GM18873 (cell line): ENCODE results near the gene PTPRA.
"Not testable (repeated sequence)": the region's sequence is repeated elsewhere in the genome, so short reads cannot be mapped to it uniquely, and the experiment has no call there.

Source experiments
- ATAC-seq: cut with Tn5 transposase; IDR thresholded peaks from one replicate; pipeline ENCODE4 v1.9.1; 2021; ENCODE audit warnings: mild to moderate bottlenecking, moderate library complexity, moderate number of reproducible peaks; ENCODE audit not compliant: unreplicated experiment, low FRiP score

Gene PTPRA

GRCh38 chr20:2887715-2888114 is 14.4 kb downstream of the PTPRA start:
- ATAC-seq = no peak

GRCh38 chr20:2888224-2888955 is 15.1 kb downstream of the PTPRA start:
- ATAC-seq = no peak

DNA sequence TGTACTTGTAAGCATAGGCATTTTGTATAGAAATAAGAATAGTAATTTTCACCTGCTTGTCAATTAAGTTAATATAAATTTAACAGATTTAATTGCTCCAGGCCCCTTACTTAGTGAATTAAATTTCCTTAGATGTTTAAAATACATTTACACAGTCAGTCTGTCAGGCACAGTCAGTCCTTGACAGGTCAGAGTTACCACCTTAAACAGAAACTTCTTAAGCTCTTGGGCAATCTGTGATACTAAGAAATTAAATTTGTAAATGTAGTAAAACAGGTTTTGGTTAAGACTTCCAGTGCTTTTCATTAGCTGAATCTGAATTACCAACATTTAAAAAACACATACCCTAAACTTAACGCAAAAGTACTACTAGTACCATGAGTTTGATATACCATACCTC is 15.9 kb downstream of the PTPRA start:
- no peak for ATAC-seq

DNA sequence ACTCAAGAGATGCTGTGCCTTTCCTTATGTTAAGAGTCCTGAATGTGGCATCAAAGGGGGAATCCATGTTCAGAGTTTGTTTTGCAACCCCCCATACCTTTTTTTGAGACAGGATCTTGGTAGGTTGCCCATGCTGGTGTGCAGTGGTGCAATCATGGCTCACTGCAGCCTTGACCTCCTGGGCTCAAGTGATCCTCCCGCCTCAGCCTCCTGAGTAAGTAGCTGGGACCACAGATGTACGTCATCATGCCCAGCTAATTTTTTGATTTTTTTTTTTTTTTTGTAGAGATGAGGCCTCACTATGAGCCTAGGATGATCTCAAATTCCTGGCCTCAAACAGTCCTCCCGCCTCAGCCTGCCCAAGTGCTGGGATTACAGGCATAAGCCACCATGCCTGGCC is 16.5 kb downstream of the PTPRA start:
- no peak for ATAC-seq

GRCh38 chr20:2890742-2891141 is 17.5 kb downstream of the PTPRA start:
- ATAC-seq = no peak

DNA sequence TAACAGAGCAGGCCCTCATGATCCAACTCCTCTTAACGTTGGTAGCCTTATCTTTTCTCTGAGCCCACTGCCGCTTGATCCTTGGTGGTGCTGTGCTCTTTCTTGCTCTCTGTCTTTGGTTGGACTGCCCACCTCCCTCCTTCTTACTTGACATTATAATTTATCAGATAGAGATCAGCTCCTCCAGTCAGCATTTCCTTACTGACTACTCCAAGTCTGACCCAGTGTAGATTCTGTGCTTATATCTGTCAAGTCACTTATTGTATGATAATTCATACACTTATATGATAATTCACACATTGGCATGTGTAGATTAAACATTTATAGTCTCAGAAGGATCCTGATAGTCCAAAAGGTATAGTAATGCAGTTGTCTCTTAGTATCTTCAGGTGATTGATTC is 18.1 kb downstream of the PTPRA start:
- ATAC-seq = no peak

DNA sequence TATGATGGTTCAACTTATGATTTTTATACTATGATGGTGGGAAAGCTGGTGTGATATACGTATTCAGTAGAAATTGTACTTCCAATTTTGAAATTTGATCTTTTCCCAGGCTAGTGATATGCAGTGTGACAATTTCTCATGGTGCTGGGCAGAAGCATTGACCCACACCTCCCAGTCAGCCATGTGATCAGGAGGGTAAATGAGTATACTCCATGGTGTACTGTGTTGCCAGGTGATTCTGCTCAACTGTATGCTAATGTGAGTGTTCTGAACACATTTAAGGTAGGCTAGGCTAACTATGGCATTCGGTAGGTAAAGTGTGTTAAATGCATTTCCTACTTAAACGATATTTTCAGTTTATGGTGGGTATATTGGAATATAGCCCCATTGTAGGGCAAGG is 19.1 kb downstream of the PTPRA start:
- no peak for ATAC-seq

DNA sequence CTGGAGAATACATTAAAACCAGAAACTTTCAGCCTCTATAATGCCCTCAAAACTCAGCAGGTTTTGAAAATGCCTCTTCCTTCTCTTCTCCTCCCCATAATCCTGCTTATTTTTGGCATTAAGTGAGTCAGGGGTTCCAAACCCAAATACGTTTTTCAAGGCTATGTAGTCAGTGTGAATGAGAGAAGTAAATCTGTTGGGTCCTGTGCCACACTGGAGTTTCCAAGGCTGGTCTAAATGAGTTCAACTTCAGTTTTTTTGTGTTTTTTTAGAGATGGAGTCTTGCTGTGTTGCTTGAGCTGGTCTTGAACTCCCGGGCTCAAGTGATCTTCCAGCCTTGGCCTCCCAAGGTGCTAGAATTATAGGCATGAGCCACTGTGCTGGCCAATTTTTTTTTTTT is 20.9 kb downstream of the PTPRA start:
- ATAC-seq = no peak

DNA sequence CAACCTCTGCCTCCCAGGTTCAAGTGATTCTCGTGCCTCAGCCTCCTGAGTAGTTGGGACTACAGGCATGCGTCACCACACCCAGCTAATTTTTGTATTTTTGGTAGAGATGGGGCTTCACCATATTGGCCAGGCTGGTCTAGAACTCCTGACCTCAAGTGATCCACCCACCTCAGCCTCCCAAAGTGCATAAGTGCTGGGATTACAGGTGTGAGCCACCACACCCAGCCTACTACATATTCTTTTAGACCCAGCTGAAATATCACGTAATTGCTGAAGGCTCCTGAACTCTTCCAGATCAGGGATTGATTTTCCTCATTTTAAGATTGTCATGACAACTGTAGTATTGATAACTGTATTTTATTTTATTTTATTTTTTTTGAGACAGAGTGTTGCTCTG is 21.9 kb downstream of the PTPRA start:
- not testable (repeated sequence) for ATAC-seq

- ATAC-seq = no peak
Observed at GRCh38 chr20:2899243-2899642, 26.0 kb downstream of the PTPRA start.

GRCh38 chr20:2900845-2901592 is 27.7 kb downstream of the PTPRA start:
- no peak for ATAC-seq

DNA sequence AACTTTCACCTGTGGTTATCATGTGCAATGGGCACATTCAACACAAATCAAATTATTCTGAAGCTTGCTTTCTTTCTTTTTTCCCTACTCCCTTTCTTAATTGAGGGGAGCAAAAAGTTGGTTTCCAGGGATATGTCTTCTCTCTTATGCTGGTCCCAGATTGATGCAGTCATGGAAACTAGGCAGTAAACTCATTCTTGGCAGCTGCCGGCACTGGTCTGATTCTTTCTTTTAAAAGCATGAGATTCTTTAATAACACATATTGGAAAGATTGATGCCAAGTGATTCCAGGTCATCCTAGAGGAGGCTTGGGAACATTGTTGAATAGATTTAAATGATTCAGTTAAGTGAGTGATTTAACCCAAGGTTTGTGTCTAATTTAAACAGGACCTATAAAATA is 29.0 kb downstream of the PTPRA start:
- no peak for ATAC-seq

- ATAC-seq = no peak
Observed at GRCh38 chr20:2902818-2903217, 29.5 kb downstream of the PTPRA start.

GRCh38 chr20:2903686-2904085 is 30.4 kb downstream of the PTPRA start:
- no peak for ATAC-seq

- no peak for ATAC-seq
Observed at GRCh38 chr20:2907519-2907918, 34.2 kb downstream of the PTPRA start.

- no peak for ATAC-seq
Observed at GRCh38 chr20:2909953-2910352, 36.7 kb downstream of the PTPRA start.

DNA sequence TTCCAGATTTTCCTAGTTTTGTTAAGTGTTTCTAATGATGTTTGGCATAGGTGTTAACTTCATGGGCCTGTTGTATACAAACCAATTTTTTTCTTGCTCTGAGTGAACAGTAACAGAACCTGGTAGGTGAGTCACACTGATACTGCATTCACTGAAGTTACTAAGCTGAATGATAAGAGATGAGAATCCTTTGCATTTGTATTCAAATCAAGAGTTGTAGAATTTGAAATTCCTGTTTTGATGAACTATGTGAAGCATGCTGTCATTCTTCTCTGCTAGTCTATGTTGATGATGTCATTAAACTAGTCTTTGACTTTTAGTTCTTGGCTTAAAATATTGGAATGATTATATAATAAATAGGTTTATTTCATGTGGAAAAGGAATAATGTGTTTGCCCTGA is 37.9 kb downstream of the PTPRA start:
- ATAC-seq = no peak

DNA sequence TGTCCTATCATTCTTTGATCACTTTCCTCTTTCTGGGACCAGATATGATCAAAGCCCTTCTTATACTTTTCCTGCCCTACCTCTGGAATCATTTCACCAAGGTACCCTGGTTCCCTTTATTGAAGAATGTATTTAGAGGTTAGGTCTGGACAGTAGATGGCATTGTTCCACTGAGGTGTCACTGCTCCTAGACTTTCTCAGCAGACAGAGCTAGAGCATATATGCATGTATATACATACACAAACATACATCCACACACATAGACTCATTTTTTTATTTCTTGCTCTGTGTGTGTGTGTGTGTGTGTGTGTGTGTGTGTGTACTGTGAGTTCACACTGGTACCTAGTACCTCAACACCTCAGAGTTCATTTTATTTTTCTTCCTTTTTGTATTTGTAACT is 40.9 kb downstream of the PTPRA start:
- no peak for ATAC-seq

DNA sequence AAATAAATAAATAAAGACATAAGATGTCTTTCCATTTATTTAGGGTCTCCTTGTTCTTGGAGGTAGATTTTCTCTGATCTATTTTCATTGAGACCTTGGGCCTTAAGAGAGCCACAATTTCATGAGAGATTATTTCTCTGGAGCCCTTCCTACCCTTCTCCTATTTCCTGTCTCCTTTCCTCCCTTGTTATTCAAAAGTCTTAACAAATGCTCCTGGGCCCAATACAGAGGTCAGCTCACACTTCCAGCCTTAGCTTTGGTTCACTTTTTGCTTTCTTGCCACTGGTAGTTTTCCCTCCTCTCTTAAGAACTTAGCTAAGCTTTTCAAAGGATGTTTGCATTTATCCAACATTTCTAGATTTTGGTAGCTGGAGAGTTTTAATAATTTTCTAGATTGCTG is 44.0 kb downstream of the PTPRA start:
- no peak for ATAC-seq

DNA sequence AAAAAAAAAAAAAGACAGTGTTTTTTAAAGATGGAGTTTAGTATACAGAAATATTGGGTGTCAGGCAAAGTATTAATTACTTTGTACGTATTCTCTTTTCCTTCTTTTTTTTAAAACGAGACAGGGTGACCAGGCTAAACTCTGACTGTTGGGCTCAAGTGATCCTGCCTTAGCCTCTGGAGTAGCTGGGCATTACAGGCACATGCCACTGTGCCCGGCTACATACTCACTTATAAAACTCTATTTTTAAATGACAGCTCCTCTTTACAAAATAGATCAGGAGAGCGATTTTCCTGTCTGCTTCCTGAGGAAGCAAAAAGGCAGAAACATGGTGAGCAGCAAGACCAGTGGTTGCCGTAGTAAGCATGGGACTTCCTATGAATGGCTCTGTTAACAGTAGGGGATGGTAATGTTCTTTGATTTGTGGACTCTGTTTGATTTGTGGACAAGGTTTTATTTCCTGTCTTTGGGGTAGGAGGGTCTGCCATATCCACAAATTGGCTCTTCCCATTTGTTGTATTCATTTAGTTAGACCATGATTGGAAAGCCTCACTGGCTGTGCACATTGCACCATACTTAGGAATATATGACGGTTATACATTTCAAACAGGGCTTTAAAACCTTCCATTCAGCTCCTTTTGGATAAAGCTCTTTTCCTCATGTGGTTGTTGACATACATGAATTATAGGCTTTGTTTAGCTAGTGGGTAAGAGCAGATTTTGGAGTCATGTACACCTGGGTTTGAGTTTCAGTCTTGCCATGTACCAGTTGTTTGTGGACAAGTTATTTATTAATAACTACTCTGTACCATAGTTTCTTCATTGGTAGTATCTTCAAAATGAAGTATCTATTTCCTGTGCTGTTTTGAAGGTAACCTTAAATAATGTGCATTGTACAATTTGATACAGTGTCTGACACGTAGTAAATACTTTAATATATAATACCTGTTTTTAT is 45.1 kb downstream of the PTPRA start:
- no peak for ATAC-seq
